ENCODE results near the gene EPHA2. TPM values are rescaled to one million over a fixed set of nuclear protein-coding genes. Genes with fewer than 3 reads are reported as not detected.

The EPHA2 gene
- total and polyA plus RNA-seq, 2 donors (not counting 1 experiment from before 2014, with no cell fraction given): 9.8 to 24.6 TPM

GRCh38 chr1:16093611-16094010 lies 62.3 kb downstream of the EPHA2 start:
- Histone ChIP-seq H3K4me1 (ENCODE audit: control insufficient read depth, extremely low read depth, insufficient read depth, low read length) (no peaks in the 10 kb centered on the region), H3K27ac (ENCODE audit: insufficient read depth, low read length) (no peak overlapping the region), H3K9me3 (ENCODE audit: control insufficient read depth, insufficient read depth, low read depth, low read length) (no peaks in the 10 kb centered on the region), H3K4me2 (ENCODE audit: extremely low read depth, insufficient read depth, low read length) (no peak overlapping the region), H3K9ac (ENCODE audit: insufficient read depth, low read length) (no peak overlapping the region), H3K27me3 (ENCODE audit: control insufficient read depth, insufficient read depth, low read length) (peaks cover 3% of the 10 kb centered on the region), H3K79me2 (ENCODE audit: control insufficient read depth, insufficient read depth, low read length) (no peaks in the 10 kb centered on the region), H3K4me3 (replicated peaks in 1 of 4; ENCODE audit: control extremely low read depth in 1 of 4, insufficient read depth in 1 of 4, low read depth in 3 of 4, low read length in 4 of 4) (no peak overlapping the region), H4K20me1 (ENCODE audit: control insufficient read depth, extremely low read depth, insufficient read depth, low read length) (no peaks in the 10 kb centered on the region), H3K36me3 (ENCODE audit: control insufficient read depth, insufficient read depth, low read length) (no peaks in the 10 kb centered on the region), H2AFZ (ENCODE audit: low read length) (no peak overlapping the region)
- no peak for DNase-seq (ENCODE audit: low read depth in 2 of 2)
- no peak for TF ChIP-seq EZH2 (IDR thresholded peaks at IDR 0.05; ENCODE audit: low read length, missing control alignments)
- no peak for TF ChIP-seq CTCF (conservative IDR thresholded peaks at IDR 0.05 in 1 of 2, IDR thresholded peaks at IDR 0.05 in 1 of 2; ENCODE audit: low read depth in 1 of 2, low read length in 2 of 2)

GRCh38 chr1:16092923-16093511 lies 62.9 kb downstream of the EPHA2 start:
- Histone ChIP-seq H3K4me1 (ENCODE audit: control insufficient read depth, extremely low read depth, insufficient read depth, low read length) (no peaks in the 10 kb centered on the region), H3K9me3 (ENCODE audit: control insufficient read depth, insufficient read depth, low read depth, low read length) (no peaks in the 10 kb centered on the region), H3K79me2 (ENCODE audit: control insufficient read depth, insufficient read depth, low read length) (no peaks in the 10 kb centered on the region), H3K27ac (ENCODE audit: insufficient read depth, low read length) (no peak overlapping the region), H3K4me3 (replicated peaks in 1 of 4; ENCODE audit: control extremely low read depth in 1 of 4, insufficient read depth in 1 of 4, low read depth in 3 of 4, low read length in 4 of 4) (no peak overlapping the region), H3K36me3 (ENCODE audit: control insufficient read depth, insufficient read depth, low read length) (no peaks in the 10 kb centered on the region), H2AFZ (ENCODE audit: low read length) (no peak overlapping the region), H3K4me2 (ENCODE audit: extremely low read depth, insufficient read depth, low read length) (no peak overlapping the region), H3K27me3 (ENCODE audit: control insufficient read depth, insufficient read depth, low read length) (peaks cover 3% of the 10 kb centered on the region), H4K20me1 (ENCODE audit: control insufficient read depth, extremely low read depth, insufficient read depth, low read length) (no peaks in the 10 kb centered on the region), H3K9ac (ENCODE audit: insufficient read depth, low read length) (no peak overlapping the region)
- DNase-seq (ENCODE audit: low read depth in 2 of 2): no peak
- TF ChIP-seq CTCF (conservative IDR thresholded peaks at IDR 0.05 in 1 of 2, IDR thresholded peaks at IDR 0.05 in 1 of 2; ENCODE audit: low read depth in 1 of 2, low read length in 2 of 2) (no peak), EZH2 (IDR thresholded peaks at IDR 0.05; ENCODE audit: low read length, missing control alignments) (no peak)

GRCh38 chr1:16092097-16092922 lies 63.6 kb downstream of the EPHA2 start:
- no peak for DNase-seq (ENCODE audit: low read depth in 2 of 2)
- no peak overlapping the region for H3K4me2 ChIP-seq (ENCODE audit: extremely low read depth, insufficient read depth, low read length)
- no peaks in the 10 kb centered on the region for H3K9me3 ChIP-seq (ENCODE audit: control insufficient read depth, insufficient read depth, low read depth, low read length)
- no peak overlapping the region for H3K4me3 ChIP-seq (replicated peaks in 1 of 4; ENCODE audit: control extremely low read depth in 1 of 4, insufficient read depth in 1 of 4, low read depth in 3 of 4, low read length in 4 of 4)
- peaks cover 3% of the 10 kb centered on the region for H3K27me3 ChIP-seq (ENCODE audit: control insufficient read depth, insufficient read depth, low read length)
- TF ChIP-seq EZH2 (IDR thresholded peaks at IDR 0.05; ENCODE audit: low read length, missing control alignments) (no peak), CTCF (conservative IDR thresholded peaks at IDR 0.05 in 1 of 2, IDR thresholded peaks at IDR 0.05 in 1 of 2; ENCODE audit: low read depth in 1 of 2, low read length in 2 of 2) (no peak)
- no peak overlapping the region for H2AFZ ChIP-seq (ENCODE audit: low read length)
- no peak overlapping the region for H3K9ac ChIP-seq (ENCODE audit: insufficient read depth, low read length)
- H3K36me3 ChIP-seq (ENCODE audit: control insufficient read depth, insufficient read depth, low read length): no peaks in the 10 kb centered on the region
- no peak overlapping the region for H3K27ac ChIP-seq (ENCODE audit: insufficient read depth, low read length)
- H3K79me2 ChIP-seq (ENCODE audit: control insufficient read depth, insufficient read depth, low read length): no peaks in the 10 kb centered on the region
- H3K4me1 ChIP-seq (ENCODE audit: control insufficient read depth, extremely low read depth, insufficient read depth, low read length): no peaks in the 10 kb centered on the region
- no peaks in the 10 kb centered on the region for H4K20me1 ChIP-seq (ENCODE audit: control insufficient read depth, extremely low read depth, insufficient read depth, low read length)

Measured in fibroblast of lung (primary cell).